ENCODE measurements around the gene KLHDC8A.

DNA sequence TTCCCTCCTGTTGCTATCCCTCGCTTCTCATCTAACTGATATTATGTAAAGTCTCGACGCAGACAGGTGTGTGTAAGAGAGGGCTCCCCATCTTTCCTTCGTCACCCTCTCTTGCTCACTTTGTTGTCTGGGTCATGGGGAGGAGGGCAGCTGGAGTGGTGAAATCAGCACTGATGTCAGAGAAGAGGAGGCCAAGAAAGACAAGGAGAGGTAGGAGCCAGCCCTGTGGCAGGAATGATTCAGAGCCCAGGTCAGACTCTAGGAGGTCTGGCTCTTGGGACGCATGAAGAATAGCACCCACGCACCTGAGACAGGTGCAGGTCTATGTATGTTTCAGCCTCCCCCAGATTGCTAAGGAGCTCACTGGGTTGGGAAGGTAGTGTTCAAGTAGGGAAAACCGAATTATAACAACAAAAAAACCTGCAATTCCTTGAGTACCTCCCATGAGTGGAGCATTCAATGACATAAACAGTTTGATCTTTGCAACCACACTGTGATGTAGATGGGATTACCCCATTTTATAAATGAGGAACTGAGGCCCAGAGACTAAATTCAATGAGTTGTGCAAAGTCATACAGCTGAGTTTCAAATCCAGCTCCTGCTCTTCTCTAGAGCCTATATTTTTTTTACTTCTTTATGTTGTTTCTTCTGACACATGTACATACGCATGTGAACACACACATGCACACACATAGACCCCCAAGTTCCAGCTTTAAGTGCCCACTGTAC, 45.6 kb downstream of the KLHDC8A start:
- no peak for TF ChIP-seq BRF1 (IDR thresholded peaks at IDR 0.05; ENCODE audit: borderline replicate concordance, extremely low read depth, insufficient read length)
- no peak for TF ChIP-seq WHSC1 (IDR thresholded peaks at IDR 0.05; ENCODE audit: low read length)
- TF ChIP-seq SIN3A (IDR thresholded peaks at IDR 0.05; ENCODE audit: borderline replicate concordance in 2 of 2, control insufficient read depth in 1 of 2, low read depth in 2 of 2, low read length in 2 of 2) = no peak
- TF ChIP-seq NFE2L1 (tag; IDR thresholded peaks at IDR 0.05; ENCODE audit: borderline replicate concordance, low read depth) = no peak
- no peak for TF ChIP-seq KDM1A (IDR thresholded peaks at IDR 0.05)
- no peak for TF ChIP-seq YBX1 (IDR thresholded peaks at IDR 0.05)
- no peak for TF ChIP-seq TBP (optimal IDR thresholded peaks at IDR 0.05; ENCODE audit: low read depth, low read length)
- TF ChIP-seq, protein P1, sequence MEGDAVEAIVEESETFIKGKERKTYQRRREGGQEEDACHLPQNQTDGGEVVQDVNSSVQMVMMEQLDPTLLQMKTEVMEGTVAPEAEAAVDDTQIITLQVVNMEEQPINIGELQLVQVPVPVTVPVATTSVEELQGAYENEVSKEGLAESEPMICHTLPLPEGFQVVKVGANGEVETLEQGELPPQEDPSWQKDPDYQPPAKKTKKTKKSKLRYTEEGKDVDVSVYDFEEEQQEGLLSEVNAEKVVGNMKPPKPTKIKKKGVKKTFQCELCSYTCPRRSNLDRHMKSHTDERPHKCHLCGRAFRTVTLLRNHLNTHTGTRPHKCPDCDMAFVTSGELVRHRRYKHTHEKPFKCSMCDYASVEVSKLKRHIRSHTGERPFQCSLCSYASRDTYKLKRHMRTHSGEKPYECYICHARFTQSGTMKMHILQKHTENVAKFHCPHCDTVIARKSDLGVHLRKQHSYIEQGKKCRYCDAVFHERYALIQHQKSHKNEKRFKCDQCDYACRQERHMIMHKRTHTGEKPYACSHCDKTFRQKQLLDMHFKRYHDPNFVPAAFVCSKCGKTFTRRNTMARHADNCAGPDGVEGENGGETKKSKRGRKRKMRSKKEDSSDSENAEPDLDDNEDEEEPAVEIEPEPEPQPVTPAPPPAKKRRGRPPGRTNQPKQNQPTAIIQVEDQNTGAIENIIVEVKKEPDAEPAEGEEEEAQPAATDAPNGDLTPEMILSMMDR (IDR thresholded peaks at IDR 0.05 in 2 of 3, conservative IDR thresholded peaks at IDR 0.05 in 1 of 3; ENCODE audit: insufficient read depth in 2 of 3, low read depth in 1 of 3, low read length in 3 of 3) = no peak
- no peak for TF ChIP-seq POLR2AphosphoS2 (IDR thresholded peaks at IDR 0.05; ENCODE audit: low read length)
- TF ChIP-seq, protein P2, sequence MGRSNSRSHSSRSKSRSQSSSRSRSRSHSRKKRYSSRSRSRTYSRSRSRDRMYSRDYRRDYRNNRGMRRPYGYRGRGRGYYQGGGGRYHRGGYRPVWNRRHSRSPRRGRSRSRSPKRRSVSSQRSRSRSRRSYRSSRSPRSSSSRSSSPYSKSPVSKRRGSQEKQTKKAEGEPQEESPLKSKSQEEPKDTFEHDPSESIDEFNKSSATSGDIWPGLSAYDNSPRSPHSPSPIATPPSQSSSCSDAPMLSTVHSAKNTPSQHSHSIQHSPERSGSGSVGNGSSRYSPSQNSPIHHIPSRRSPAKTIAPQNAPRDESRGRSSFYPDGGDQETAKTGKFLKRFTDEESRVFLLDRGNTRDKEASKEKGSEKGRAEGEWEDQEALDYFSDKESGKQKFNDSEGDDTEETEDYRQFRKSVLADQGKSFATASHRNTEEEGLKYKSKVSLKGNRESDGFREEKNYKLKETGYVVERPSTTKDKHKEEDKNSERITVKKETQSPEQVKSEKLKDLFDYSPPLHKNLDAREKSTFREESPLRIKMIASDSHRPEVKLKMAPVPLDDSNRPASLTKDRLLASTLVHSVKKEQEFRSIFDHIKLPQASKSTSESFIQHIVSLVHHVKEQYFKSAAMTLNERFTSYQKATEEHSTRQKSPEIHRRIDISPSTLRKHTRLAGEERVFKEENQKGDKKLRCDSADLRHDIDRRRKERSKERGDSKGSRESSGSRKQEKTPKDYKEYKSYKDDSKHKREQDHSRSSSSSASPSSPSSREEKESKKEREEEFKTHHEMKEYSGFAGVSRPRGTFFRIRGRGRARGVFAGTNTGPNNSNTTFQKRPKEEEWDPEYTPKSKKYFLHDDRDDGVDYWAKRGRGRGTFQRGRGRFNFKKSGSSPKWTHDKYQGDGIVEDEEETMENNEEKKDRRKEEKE (IDR thresholded peaks at IDR 0.05; ENCODE audit: borderline replicate concordance in 1 of 2, control insufficient read depth in 1 of 2, low read depth in 2 of 2, low read length in 1 of 2) = no peak
- no peak for TF ChIP-seq CEBPB (tag; IDR thresholded peaks at IDR 0.05)
- TF ChIP-seq POLR2A (conservative IDR thresholded peaks at IDR 0.05) = no peak
- no peak for TF ChIP-seq EP300 (IDR thresholded peaks at IDR 0.05; ENCODE audit: low read length)
- TF ChIP-seq NFYB (IDR thresholded peaks at IDR 0.05; ENCODE audit: extremely low read depth, insufficient read length) = no peak
